HCT116 (cell line): Measurements from ENCODE around the gene KLHL35. TPM values are rescaled to one million over a fixed set of nuclear protein-coding genes. Genes with fewer than 3 reads are reported as not detected.

Experiments
- ATAC-seq: fragments of 200-7000 bp; cut with Tn5 transposase; 2 replicates; pipeline ENCODE4 v1.9.1; 2020; ENCODE audit warnings: mild to moderate bottlenecking, moderate library complexity
- BruUV-seq: library from RNA; stranded (reverse); fragments of 400-500 nt; replicated peaks from 2 replicates; lab custom pipeline; 2021; lab: Mats Ljungman, UMichigan
- CTCF ChIA-PET: fragments of 300-600 bp; sonication (Branson Sonifier 250); formaldehyde crosslinking; loops from one replicate; lab custom pipeline; 2021; ENCODE audit warnings: antibody characterized with exemption; lab: Charles Lee
- POLR2A ChIA-PET: fragments of 300-600, 350-600 bp; sonication (Branson Sonifier 250); formaldehyde crosslinking; loops from one replicate; lab custom pipeline; 2021; ENCODE audit warnings: antibody characterized with exemption; lab: Charles Lee
- RAD21 ChIA-PET, 2 experiments: fragments of 300-600 bp; sonication (Branson Sonifier 250); formaldehyde crosslinking; loops; one replicate each; lab custom pipeline; 2023; ENCODE audit warnings: low total read pairs in 2 of 2; ENCODE audit not compliant: uncharacterized antibody in 2 of 2, unreplicated experiment in 2 of 2, low non-redundant PET in 1 of 2; lab: Charles Lee
- DNase-seq: peaks from one replicate; pipeline ENCODE4 v3.0.0-alpha.2; 2010; ENCODE audit warnings: low read depth, low spot score
- H2AFZ ChIP-seq: fragments of 200-600 bp; shearing (Covaris generic), sonication (generic); 2 replicates; pipeline ENCODE4 v1.6.1; 2017; ENCODE audit warnings: low read depth, mixed run types, mixed read lengths, antibody characterized with exemption, low read length; ENCODE audit not compliant: poor library complexity, severe bottlenecking
- H3K27ac ChIP-seq: 2 replicates; pipeline ENCODE4 v1.5.1; 2012; ENCODE audit warnings: low read depth, low read length
- H3K27me3 ChIP-seq: fragments of 200-600 bp; sonication (generic); 2 replicates; pipeline ENCODE4 v1.6.1; 2016; ENCODE audit warnings: mixed run types, low read length, mixed read lengths; ENCODE audit not compliant: insufficient read depth
- H3K36me3 ChIP-seq, 2 experiments: fragments of 200-500 bp in 1 of 2; fragments of 200-600 bp in 1 of 2; sonication (Bioruptor generic) in 1 of 2; sonication (generic) in 1 of 2; 2 replicates each; pipeline versions ENCODE4 v1.5.1 to v1.6.1; 2014 to 2016; ENCODE audit warnings: low read length in 2 of 2, inconsistent platforms in 1 of 2, mixed read lengths in 1 of 2, mixed run types in 1 of 2; ENCODE audit not compliant: insufficient read depth in 2 of 2, control insufficient read depth in 1 of 2
- H3K4me1 ChIP-seq, 2 experiments: fragments of 200-600 bp in 1 of 2; sonication (generic) in 1 of 2; 2 replicates each; pipeline versions ENCODE4 v1.5.1 to v1.6.1; 2012 to 2017; ENCODE audit warnings: low read length in 2 of 2, inconsistent platforms in 1 of 2, mild to moderate bottlenecking in 1 of 2, mixed read lengths in 1 of 2, mixed run types in 1 of 2, moderate library complexity in 1 of 2; ENCODE audit not compliant: insufficient read depth in 2 of 2, control insufficient read depth in 1 of 2
- H3K4me2 ChIP-seq: fragments of 200-600 bp; sonication (generic); 2 replicates; pipeline ENCODE4 v1.6.1; 2017; ENCODE audit warnings: mixed run types, low read length, mixed read lengths
- H3K4me3 ChIP-seq, 2 experiments: fragments of 200-600 bp in 1 of 2; sonication (generic) in 1 of 2; replicated peaks in 1 of 2; 2 replicates each; pipeline ENCODE4 v1.5.1; 2011 to 2016; ENCODE audit warnings: low read length in 2 of 2, control low read depth in 1 of 2, low read depth in 1 of 2, mild to moderate bottlenecking in 1 of 2, mixed read lengths in 1 of 2, mixed run types in 1 of 2
- H3K79me2 ChIP-seq: fragments of 200-600 bp; sonication (generic); 2 replicates; pipeline ENCODE4 v1.6.1; 2017; ENCODE audit warnings: mild to moderate bottlenecking, mixed run types, low read length, moderate library complexity, mixed read lengths; ENCODE audit not compliant: insufficient read depth
- H3K9ac ChIP-seq: fragments of 200-600 bp; sonication (generic); 2 replicates; pipeline ENCODE4 v1.6.1; 2016; ENCODE audit warnings: low read length, mixed read lengths
- H3K9me2 ChIP-seq: fragments of 200-600 bp; sonication (generic), shearing (Covaris generic); 2 replicates; pipeline ENCODE4 v1.6.1; 2017; ENCODE audit warnings: mixed run types, mild to moderate bottlenecking, moderate library complexity; ENCODE audit not compliant: insufficient read depth
- H3K9me3 ChIP-seq, 2 experiments: fragments of 200-500 bp in 1 of 2; fragments of 200-600 bp in 1 of 2; sonication (Bioruptor generic) in 1 of 2; sonication (generic) in 1 of 2; 2 replicates each; pipeline ENCODE4 v1.6.1; 2014 to 2017; ENCODE audit warnings: low read length in 2 of 2, mixed read lengths in 2 of 2, inconsistent platforms in 1 of 2, low read depth in 1 of 2, mild to moderate bottlenecking in 1 of 2, mixed run types in 1 of 2, moderate library complexity in 1 of 2; ENCODE audit not compliant: control insufficient read depth in 1 of 2, insufficient read depth in 1 of 2
- H4K20me1 ChIP-seq: fragments of 200-600 bp; sonication (generic), shearing (Covaris generic); 2 replicates; pipeline ENCODE4 v1.6.1; 2017; ENCODE audit warnings: mixed run types, mild to moderate bottlenecking, moderate library complexity; ENCODE audit not compliant: insufficient read depth
- EZH2phosphoT487 ChIP-seq: fragments of 200-600 bp; IDR thresholded peaks from 2 replicates; pipeline ENCODE4 v1.6.1; 2018; ENCODE audit warnings: antibody characterized with exemption, borderline replicate concordance
- FOSL1 ChIP-seq: IDR thresholded peaks from 2 replicates; pipeline ENCODE4 v1.6.1; 2012; ENCODE audit warnings: low read depth
- JUND ChIP-seq: IDR thresholded peaks from 2 replicates; pipeline ENCODE4 v1.6.1; 2012
- POLR2A ChIP-seq: IDR thresholded peaks from 2 replicates; pipeline ENCODE4 v1.7.0; 2011; ENCODE audit warnings: borderline replicate concordance; ENCODE audit not compliant: insufficient read depth, insufficient read length; ENCODE audit errors: extremely low read depth
- POLR2AphosphoS5 ChIP-seq: IDR thresholded peaks from 2 replicates; pipeline ENCODE4 v1.6.1; 2011; ENCODE audit warnings: mild to moderate bottlenecking, low read depth, low read length, moderate library complexity
- SP1 ChIP-seq: IDR thresholded peaks from 2 replicates; pipeline ENCODE4 v1.6.1; 2012; ENCODE audit warnings: low read depth
- SRF ChIP-seq: IDR thresholded peaks from 2 replicates; pipeline ENCODE4 v1.6.1; 2012; ENCODE audit warnings: low read depth
- intact Hi-C: fragments of 100-400 bp; cut with micrococcal nuclease; formaldehyde crosslinking; loops from 2 replicates; pipeline ENCODE4 v1.10.0; 2022
- total RNA-seq: library from RNA; stranded (reverse); gene quantifications from one replicate; pipeline ENCODE4 v1.2.1, GENCODE V29; 2021; ENCODE audit not compliant: unreplicated experiment
- TF ChIP-seq, protein P1 (sequence below): IDR thresholded peaks from 2 replicates; pipeline ENCODE4 v1.6.1; 2012; ENCODE audit warnings: low read depth
- TF ChIP-seq, protein P2 (sequence below): IDR thresholded peaks from 2 replicates; pipeline ENCODE4 v1.6.1; 2011; ENCODE audit warnings: mild to moderate bottlenecking, low read length, moderate library complexity; ENCODE audit not compliant: insufficient replicate concordance; ENCODE audit errors: extremely low read depth

The KLHL35 gene
- total RNA-seq, 1 experiment from 2014 or later: 1.7 TPM

DNA sequence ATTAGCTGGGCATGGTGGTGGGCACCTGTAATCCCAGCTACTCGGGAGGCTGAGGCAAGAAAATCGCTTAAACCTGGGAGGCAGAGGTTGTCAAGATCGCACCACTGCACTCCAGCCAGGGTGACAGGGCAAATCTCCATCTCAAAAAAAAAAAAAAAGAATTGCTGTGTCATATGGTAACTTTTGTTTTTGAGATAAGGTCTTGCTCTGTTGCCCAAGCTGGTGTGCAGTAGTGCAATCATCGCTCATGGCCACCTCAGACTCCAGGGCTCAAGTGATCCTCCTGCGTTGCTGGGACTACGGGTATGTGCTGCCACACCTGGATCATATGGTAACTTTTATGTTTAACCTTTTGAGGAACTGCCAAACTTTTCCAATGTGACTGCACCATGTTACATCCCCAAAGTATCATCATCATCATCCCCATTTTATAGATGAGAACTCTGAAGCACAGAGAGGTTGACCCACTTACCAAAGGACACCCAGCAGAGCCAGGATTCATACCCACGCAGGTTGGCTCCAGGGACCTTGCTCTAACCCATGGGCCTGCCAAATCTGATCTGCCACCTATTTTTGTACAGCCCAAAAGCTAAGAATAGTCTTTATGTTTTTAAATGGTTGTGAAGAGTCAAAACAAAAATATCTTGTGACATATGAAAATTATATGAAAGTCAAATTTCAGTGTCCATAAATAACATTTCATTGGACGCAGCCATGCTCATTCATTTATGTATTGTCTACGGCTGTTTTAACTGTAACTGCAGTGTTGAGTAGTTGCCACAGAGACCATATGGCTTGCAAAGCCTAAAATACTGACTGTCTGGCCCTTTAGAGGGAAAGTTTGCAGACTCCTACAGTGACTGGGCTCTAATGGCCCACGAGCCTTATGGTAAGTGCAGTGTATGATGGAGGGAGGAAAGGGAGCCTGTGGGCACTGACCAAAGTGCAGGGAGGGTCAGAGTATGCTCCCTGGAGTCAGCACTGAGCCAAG, 47.5 kb upstream of the KLHL35 start:
- ChIA-PET CTCF (no interaction called here), POLR2A (no interaction called here), RAD21 (no interaction called here)
- no peaks in the 10 kb centered on the region for H3K36me3 ChIP-seq
- intact Hi-C loops: no loop called here
- H3K9ac ChIP-seq: no peak overlapping the region
- H3K4me2 ChIP-seq: no peak overlapping the region
- TF ChIP-seq POLR2A (no peak), JUND (no peak), FOSL1 (no peak), SP1 (no peak), SRF (no peak), EZH2phosphoT487 (no peak), POLR2AphosphoS5 (no peak)
- TF ChIP-seq, protein P1, sequence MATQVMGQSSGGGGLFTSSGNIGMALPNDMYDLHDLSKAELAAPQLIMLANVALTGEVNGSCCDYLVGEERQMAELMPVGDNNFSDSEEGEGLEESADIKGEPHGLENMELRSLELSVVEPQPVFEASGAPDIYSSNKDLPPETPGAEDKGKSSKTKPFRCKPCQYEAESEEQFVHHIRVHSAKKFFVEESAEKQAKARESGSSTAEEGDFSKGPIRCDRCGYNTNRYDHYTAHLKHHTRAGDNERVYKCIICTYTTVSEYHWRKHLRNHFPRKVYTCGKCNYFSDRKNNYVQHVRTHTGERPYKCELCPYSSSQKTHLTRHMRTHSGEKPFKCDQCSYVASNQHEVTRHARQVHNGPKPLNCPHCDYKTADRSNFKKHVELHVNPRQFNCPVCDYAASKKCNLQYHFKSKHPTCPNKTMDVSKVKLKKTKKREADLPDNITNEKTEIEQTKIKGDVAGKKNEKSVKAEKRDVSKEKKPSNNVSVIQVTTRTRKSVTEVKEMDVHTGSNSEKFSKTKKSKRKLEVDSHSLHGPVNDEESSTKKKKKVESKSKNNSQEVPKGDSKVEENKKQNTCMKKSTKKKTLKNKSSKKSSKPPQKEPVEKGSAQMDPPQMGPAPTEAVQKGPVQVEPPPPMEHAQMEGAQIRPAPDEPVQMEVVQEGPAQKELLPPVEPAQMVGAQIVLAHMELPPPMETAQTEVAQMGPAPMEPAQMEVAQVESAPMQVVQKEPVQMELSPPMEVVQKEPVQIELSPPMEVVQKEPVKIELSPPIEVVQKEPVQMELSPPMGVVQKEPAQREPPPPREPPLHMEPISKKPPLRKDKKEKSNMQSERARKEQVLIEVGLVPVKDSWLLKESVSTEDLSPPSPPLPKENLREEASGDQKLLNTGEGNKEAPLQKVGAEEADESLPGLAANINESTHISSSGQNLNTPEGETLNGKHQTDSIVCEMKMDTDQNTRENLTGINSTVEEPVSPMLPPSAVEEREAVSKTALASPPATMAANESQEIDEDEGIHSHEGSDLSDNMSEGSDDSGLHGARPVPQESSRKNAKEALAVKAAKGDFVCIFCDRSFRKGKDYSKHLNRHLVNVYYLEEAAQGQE: no peak
- TF ChIP-seq, protein P2, sequence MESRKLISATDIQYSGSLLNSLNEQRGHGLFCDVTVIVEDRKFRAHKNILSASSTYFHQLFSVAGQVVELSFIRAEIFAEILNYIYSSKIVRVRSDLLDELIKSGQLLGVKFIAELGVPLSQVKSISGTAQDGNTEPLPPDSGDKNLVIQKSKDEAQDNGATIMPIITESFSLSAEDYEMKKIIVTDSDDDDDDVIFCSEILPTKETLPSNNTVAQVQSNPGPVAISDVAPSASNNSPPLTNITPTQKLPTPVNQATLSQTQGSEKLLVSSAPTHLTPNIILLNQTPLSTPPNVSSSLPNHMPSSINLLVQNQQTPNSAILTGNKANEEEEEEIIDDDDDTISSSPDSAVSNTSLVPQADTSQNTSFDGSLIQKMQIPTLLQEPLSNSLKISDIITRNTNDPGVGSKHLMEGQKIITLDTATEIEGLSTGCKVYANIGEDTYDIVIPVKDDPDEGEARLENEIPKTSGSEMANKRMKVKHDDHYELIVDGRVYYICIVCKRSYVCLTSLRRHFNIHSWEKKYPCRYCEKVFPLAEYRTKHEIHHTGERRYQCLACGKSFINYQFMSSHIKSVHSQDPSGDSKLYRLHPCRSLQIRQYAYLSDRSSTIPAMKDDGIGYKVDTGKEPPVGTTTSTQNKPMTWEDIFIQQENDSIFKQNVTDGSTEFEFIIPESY: no peak
- H3K79me2 ChIP-seq: no peaks in the 10 kb centered on the region
- no peaks in the 10 kb centered on the region for H3K9me3 ChIP-seq
- peaks cover 0 to 12% of the 10 kb centered on the region in 2 experiments; a peak in 2 of 4 replicates for H3K4me1 ChIP-seq
- no peak for DNase-seq
- H4K20me1 ChIP-seq: no peaks in the 10 kb centered on the region
- no peaks in the 10 kb centered on the region for H3K27me3 ChIP-seq
- no peak overlapping the region for H3K4me3 ChIP-seq
- no TSS peak for BruUV-seq
- no peaks in the 10 kb centered on the region for H3K9me2 ChIP-seq
- no peak for ATAC-seq
- no peak overlapping the region for H3K27ac ChIP-seq
- H2AFZ ChIP-seq: no peak overlapping the region
